Hypothalamus (tissue), 51 donors: ENCODE data around the gene ANKRD44.
"Not testable (repeated sequence)": the region's sequence is repeated elsewhere in the genome, so short reads cannot be mapped to it uniquely, and the experiment has no call there.

ENCODE experiments used
- DNase-seq, 51 donors: peaks; one replicate each; lab custom pipeline; 2025; lab: John Stamatoyannopoulos, UW

ANKRD44 gene

DNA sequence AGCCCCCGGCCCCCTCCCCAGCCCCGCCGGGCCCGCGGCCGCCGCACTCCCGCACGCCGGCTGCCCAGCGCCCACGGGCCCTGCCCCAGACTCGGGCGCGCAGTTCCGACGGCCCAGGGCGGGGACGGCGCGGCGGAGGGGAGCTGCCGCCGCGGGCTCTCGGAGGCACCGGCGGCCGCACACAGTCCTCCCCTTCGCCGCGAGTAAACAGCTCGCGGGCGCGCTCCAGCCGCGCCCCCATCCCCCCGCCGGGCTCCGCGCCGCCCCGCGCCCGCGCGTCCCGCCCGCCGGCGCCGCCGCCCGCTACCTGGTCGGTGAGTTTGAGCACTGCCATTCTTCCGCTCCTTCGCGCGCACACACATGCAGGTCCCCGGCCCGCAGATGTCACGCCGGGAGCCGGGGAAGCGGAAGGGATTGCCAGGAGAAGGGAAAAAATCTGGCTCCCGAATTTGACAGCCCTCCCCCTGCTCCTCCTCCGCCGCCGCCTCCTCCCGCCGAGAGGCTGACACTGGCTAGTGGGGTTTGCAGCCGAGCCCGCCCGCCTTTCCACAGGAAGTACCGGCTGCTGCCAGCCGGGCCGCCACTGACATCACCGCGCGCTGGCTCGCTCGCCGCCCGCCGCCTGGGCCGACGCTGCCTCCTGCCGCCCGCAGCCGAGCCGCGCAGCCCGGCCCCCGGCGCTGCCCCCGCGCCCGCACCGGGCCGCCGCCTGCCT lies at the start of gene ANKRD44:
TSS of gene ANKRD44 (minus strand) at position 510 of the 715 bp plus-strand sequence. CDS start at position 334, 176 bp downstream.
- peak; percentile 19 to 91 (median 80) for DNase-seq

DNA sequence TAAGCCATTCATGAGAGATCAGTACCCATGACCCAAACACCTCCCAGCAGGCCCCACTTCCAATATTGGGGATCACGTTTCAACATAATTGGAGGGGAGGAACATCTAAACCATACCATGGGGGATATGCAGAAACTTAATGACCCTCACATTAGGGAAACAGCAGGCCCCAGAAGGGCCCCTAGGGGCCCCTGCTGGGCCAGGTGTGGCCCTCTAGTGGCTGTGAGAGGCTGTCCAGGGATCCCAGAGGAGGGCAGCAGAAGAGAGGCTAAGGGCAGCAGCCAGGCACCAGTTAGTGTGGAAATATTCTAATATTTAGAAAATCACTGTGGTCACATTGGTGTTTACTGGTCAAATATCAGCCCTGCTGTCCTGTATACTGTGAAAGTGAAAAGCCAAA lies 49.3 kb upstream of the ANKRD44 start:
- DNase-seq: no peak

GRCh38 chr2:197358931-197359330 lies 48.4 kb upstream of the ANKRD44 start:
- DNase-seq: no peak

GRCh38 chr2:197357986-197358385 lies 47.4 kb upstream of the ANKRD44 start:
- no peak for DNase-seq

- DNase-seq: no peak
Observed at GRCh38 chr2:197356136-197356535, 45.6 kb upstream of the ANKRD44 start.

DNA sequence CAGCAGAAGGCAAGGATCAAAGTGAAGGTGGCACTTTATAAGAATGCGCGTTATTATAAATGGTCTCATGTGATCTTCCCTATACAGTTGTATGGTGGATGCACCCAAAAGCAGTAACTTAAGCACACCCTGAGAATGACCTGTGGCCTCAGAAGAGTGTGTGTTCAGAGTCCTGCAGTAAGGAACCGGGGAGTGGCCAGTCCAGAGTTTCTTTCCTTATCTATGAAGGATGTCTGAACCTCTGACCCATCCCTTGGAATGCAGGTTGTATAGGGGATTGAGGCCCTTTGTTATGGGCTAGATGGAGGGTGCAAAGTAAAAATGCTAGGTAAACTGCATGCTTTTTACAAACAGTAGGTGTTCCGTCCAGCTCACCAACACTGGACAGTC lies 43.6 kb upstream of the ANKRD44 start:
- no peak for DNase-seq

DNA sequence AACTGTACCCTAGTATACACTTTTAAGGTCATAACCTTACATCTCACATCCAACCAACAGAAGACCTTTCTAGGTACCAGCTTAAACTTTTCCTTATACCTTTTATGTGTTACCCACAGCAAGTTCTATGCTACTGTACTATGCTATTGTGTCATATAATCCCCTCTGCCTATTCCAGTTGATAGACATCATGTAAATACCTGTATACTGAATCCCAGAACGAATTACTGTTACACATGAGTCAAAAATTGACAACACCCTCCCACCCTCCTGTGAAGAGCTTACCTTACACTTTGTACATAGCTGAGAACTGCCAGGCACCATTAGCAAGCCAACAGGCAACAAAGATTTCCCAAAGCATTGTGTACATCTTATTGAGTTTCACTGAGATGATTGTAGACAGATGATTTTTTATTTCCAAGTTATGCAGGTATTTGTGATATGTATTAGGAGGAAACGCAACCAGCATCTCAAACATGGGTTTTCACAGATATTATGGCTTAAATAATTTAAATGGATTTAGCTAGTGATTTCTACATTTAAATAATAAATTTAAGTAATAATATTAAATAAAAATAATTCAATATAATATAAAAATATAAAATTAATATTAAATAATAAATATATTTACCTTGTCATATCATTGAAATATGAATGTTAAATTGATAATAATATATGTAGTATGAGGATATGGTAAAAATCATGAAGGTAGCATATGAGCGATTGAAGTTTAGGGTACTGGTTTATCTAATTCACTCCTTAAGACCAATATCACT lies 43.0 kb upstream of the ANKRD44 start:
- no peak for DNase-seq

- DNase-seq: no peak
Observed at GRCh38 chr2:197349699-197350098, 39.1 kb upstream of the ANKRD44 start.

- DNase-seq: no peak
Observed at GRCh38 chr2:197348721-197349360, 38.3 kb upstream of the ANKRD44 start.

DNA sequence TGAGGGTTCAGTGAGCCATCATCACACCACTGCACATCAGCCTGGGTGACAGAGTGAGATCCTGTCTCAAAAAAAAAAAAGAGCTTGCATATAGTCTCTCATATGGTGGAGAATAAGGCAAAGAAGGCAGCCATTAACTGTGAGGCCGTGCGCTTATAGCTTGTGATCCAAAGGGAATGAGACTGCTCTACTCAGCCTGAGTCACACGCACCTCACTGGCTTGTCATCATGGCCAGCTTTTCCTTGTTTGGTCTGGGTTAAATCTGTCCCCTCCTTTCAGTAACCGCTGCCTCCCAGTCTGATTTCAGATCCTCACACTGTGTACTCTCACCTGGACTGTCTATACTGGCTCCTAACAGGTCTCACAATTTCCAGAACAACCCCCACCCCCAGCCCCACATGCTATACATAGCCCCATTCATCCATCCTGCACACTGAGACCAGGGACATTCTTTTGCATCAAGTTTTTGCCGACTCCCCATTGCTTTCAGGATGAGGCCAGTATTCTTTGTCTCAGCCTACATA lies 35.3 kb upstream of the ANKRD44 start:
- DNase-seq: no peak

- DNase-seq: not testable (repeated sequence)
Observed at GRCh38 chr2:197343968-197344367, 33.4 kb upstream of the ANKRD44 start.

GRCh38 chr2:197340591-197340990 lies 30.0 kb upstream of the ANKRD44 start:
- DNase-seq: no peak

DNA sequence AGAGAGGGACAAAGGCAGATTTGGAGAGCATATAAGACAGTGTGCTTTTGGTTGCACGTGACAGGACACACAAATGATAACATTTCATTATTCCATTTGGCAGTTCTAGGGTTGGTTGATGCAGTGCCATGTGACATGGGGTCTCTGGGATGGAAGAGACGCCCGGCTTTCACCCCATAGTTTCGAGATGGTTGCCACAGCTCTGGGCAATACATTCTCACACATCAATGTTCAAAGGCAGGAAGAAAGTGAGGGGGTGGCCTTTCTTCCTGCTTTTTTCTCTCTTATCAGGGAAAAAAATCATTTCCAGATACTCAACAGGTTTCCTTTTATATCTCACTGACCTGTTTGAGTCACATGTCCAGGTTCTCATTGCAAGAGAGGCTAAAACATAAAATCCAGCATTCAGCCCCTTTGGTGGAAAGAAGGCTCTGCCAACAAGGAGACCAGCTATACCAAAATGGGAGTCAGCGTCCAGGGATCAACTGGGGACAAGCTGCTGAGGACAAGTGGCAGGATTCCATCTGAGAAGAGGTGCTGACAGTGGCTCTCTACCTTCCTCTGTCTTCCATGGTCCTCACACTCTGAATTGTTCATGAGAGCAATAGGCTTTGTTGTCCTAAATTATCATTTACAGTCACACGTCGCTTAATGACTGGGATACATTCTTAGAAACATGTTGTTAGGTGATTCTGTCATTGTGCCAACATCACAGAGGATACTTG lies 29.1 kb upstream of the ANKRD44 start:
- no peak for DNase-seq

- no peak for DNase-seq
Observed at GRCh38 chr2:197339016-197339415, 28.4 kb upstream of the ANKRD44 start.

GRCh38 chr2:197332641-197333040 lies 22.1 kb upstream of the ANKRD44 start:
- no peak for DNase-seq

GRCh38 chr2:197328461-197328860 lies 17.9 kb upstream of the ANKRD44 start:
- no peak for DNase-seq

- DNase-seq: no peak
Observed at GRCh38 chr2:197327472-197328098, 17.0 kb upstream of the ANKRD44 start.

- DNase-seq: no peak
Observed at GRCh38 chr2:197327073-197327471, 16.5 kb upstream of the ANKRD44 start.

GRCh38 chr2:197324801-197325200 lies 14.2 kb upstream of the ANKRD44 start:
- DNase-seq: no peak
